ENCODE measurements around the gene CDH1.
A peak's percentile ranks its signal among the peaks of the same experiment; 100 is the strongest.

The CDH1 gene

DNA sequence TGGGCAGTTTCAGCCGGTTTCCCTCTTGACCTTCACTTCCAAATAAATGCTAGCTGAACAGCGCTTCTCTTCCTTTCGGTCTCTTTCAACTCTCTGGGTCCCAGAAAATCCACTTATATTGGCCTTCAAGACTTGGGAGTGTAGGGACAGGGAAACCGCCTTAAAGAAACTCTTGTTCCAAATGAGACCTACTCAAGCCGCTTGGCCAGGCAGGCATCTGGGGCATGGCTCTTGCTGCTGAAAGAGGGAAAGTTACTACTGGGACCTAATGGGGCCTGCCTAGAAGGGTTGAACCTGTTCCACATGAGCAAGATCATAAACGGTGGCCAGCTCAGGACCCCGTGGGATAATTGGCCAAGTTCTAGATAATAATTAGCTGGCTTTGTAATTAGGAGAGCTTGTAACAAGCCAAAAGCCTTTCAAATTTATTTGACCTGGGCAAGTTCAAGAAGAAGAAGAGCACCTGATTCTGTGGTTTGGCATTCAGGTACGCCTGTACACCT lies 13.2 kb downstream of the CDH1 start:
- peaks cover 12% of the 10 kb centered on the region for H3K4me1 ChIP-seq (ENCODE audit: insufficient read depth, low read length)
- no peaks in the 10 kb centered on the region for H3K9me3 ChIP-seq (ENCODE audit: insufficient read depth, low read depth, low read length)
- no peak overlapping the region for H3K9ac ChIP-seq (ENCODE audit: low read depth, low read length)
- H3K27ac ChIP-seq (ENCODE audit: low read length) = no peak overlapping the region
- no peaks in the 10 kb centered on the region for H3K27me3 ChIP-seq (ENCODE audit: insufficient read depth, low read length)
- H3K36me3 ChIP-seq (ENCODE audit: insufficient read depth, low read depth, low read length) = peaks cover 27% of the 10 kb centered on the region
- H3K4me3 ChIP-seq (ENCODE audit: low read length) = no peak overlapping the region

DNA sequence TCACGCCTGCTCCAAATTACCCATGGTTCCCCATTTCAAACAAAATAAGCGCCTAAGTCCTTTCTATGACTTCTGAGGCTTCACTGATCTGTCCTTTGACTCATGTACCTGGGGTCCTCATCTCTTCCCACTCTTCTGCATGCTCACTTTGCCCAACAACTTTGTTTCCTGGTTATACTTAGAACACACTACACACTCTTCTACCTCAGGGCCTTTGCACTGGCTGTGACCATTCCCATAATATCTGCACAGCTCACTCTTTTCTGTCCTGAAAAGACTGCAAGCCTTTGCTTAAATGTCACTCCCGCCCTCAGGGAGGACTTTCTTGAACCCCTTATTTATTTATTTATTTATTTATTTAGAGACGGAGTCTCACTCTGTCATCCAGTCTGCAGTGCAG lies 14.1 kb downstream of the CDH1 start:
- Histone ChIP-seq H3K9ac (ENCODE audit: low read depth, low read length) (no peak overlapping the region), H3K27ac (ENCODE audit: low read length) (no peak overlapping the region), H3K4me3 (ENCODE audit: low read length) (no peak overlapping the region), H3K27me3 (ENCODE audit: insufficient read depth, low read length) (no peaks in the 10 kb centered on the region), H3K4me1 (ENCODE audit: insufficient read depth, low read length) (peaks cover 12% of the 10 kb centered on the region), H3K9me3 (ENCODE audit: insufficient read depth, low read depth, low read length) (no peaks in the 10 kb centered on the region), H3K36me3 (ENCODE audit: insufficient read depth, low read depth, low read length) (peaks cover 27% of the 10 kb centered on the region)

DNA sequence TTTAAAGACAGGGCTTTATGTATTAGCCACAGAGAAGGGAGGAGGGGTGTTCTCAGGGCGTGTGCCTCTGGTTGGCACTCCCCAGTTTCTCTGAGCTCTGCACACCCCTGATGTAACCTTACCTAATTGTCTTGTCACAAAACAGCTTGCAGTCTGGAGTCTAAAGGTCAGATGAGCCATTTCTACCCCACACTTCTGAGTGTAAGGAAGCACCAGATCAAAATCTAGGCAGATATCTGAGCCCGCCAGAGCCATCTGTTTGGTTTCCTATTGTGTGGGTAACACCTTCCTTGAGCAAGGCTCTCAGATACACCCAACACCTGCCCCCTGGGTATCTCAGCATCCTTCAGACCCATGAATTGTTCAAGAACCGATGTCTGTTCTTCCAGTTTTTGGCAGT lies 15.5 kb downstream of the CDH1 start:
- Histone ChIP-seq H3K27me3 (ENCODE audit: insufficient read depth, low read length) (no peaks in the 10 kb centered on the region), H3K4me3 (ENCODE audit: low read length) (no peak overlapping the region), H3K4me1 (ENCODE audit: insufficient read depth, low read length) (peaks cover 11% of the 10 kb centered on the region), H3K9me3 (ENCODE audit: insufficient read depth, low read depth, low read length) (no peaks in the 10 kb centered on the region), H3K36me3 (ENCODE audit: insufficient read depth, low read depth, low read length) (peaks cover 27% of the 10 kb centered on the region), H3K27ac (ENCODE audit: low read length) (no peak overlapping the region), H3K9ac (ENCODE audit: low read depth, low read length) (no peak overlapping the region)

DNA sequence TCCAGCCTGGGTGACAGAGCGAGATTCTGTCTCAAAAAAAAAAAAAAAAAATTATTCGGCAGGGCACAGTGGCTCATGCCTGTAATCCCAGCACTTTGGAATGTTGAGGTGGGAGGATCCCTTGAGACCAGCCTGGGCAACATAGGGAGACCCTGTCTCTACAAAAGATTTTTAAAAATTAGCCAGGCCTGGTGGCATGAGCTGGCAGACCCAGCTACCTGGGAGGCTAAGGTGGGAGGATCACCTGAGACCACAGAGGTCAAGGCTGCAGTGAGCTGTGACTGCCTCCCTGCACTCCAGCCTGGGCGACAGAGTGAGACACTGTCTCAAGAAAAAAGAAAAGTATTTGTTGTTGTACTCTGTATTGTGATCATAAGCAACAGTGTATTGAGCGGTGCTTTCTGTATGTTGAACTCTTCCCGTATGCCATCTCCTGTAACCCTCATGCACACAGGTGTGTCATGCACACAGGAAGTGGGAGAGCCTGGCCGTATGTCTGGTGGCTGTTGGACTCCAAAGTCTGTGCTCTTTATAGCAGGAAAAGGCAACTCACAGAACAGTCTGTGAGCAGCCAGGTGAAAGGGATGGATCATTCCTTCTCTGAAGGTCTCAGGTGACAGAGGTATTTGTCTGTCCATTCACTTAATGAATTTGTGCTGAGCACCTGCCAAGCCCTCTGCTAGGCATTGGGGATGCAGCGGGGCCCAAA lies 17.1 kb downstream of the CDH1 start:
- Histone ChIP-seq H3K27ac (ENCODE audit: low read length) (no peak overlapping the region), H3K9ac (ENCODE audit: low read depth, low read length) (no peak overlapping the region), H3K36me3 (ENCODE audit: insufficient read depth, low read depth, low read length) (peaks cover 25% of the 10 kb centered on the region)

DNA sequence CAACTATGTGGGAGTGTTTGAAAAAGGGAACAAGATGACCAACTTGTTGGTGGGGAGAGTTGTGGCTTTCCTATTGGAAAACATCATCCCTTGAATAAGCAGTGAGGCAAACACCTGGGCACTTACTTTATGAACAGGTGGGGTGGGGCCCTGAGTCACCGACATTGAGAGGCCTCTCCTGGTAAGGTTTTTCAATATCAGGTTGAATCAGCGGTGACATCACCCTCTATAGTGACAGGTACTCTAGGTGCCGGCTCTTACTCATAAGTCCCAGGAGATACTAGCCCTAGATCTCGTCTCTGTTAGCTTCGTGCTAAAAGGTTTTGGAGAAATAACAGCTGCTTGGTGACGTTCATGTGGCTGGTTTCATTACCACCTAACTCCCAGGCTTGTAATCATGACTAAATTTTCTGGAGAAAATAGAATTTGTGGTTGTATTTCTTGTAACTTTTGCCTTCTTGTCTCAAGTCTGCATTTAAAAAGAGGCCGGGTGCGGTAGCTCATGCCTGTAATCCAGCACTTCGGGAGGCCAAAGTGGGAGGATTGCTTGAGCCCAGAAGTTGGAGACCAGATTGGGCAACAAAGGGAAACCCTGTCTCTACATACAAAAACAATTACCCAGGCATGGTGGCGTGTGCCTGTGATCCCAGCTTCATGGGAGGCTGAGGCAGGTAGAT lies 19.3 kb downstream of the CDH1 start:
- Histone ChIP-seq H3K27me3 (ENCODE audit: insufficient read depth, low read length) (no peaks in the 10 kb centered on the region), H3K9ac (ENCODE audit: low read depth, low read length) (no peak overlapping the region), H3K4me1 (ENCODE audit: insufficient read depth, low read length) (peaks cover 15% of the 10 kb centered on the region), H3K27ac (ENCODE audit: low read length) (no peak overlapping the region), H3K9me3 (ENCODE audit: insufficient read depth, low read depth, low read length) (no peaks in the 10 kb centered on the region), H3K4me3 (ENCODE audit: low read length) (no peak overlapping the region), H3K36me3 (ENCODE audit: insufficient read depth, low read depth, low read length) (peaks cover 16% of the 10 kb centered on the region; the same call in 1 of the 2 replicates)

More for the DNA sequence above, 17.1 kb downstream of the CDH1 start:
- Histone ChIP-seq H3K9me3 (ENCODE audit: insufficient read depth, low read depth, low read length) (no peaks in the 10 kb centered on the region), H3K27me3 (ENCODE audit: insufficient read depth, low read length) (no peaks in the 10 kb centered on the region), H3K4me1 (ENCODE audit: insufficient read depth, low read length) (peaks cover 11% of the 10 kb centered on the region), H3K4me3 (ENCODE audit: low read length) (no peak overlapping the region)

DNA sequence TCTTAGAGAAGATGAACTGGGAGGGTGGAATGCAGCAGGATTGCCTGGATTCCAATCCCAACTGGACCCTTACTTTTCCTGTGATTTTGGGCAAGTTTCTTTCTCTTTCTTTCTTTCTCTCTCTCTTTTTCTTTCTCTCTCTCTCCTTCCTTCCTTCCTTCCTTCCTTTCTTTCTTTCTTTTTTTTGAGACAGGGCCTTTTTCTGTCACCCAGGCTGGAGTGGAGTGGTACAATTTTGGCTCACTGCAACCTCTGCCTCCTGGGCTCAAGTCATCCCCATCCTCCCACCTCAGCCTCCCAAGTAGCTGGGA lies 20.5 kb downstream of the CDH1 start:
- H3K36me3 ChIP-seq (ENCODE audit: insufficient read depth, low read depth, low read length) = peaks cover 18% of the 10 kb centered on the region; the same call in 1 of the 2 replicates
- no peak overlapping the region for H3K9ac ChIP-seq (ENCODE audit: low read depth, low read length)
- peaks cover 18% of the 10 kb centered on the region for H3K4me1 ChIP-seq (ENCODE audit: insufficient read depth, low read length)
- H3K27me3 ChIP-seq (ENCODE audit: insufficient read depth, low read length) = no peaks in the 10 kb centered on the region
- no peak overlapping the region for H3K27ac ChIP-seq (ENCODE audit: low read length)
- H3K9me3 ChIP-seq (ENCODE audit: insufficient read depth, low read depth, low read length) = no peaks in the 10 kb centered on the region
- H3K4me3 ChIP-seq (ENCODE audit: low read length) = no peak overlapping the region

DNA sequence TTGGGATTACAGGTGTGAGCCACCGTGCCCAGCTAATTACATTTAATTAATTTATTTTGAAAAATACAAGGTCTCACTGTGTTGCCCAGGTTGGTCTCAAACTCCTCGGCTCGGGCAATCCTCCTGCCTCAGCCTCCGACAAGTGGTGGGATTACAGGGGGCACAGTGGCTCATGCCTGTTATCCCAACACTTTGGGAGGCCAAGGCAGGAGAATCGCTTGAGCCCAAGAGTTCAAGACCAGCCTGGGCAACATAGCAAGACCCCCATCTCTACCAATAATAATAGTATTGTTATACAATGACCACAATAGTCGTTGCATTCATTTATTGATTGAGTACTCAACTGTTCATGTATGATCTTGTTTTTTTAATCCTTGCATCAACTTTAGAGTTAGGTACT lies 22.0 kb downstream of the CDH1 start:
- Histone ChIP-seq H3K27me3 (ENCODE audit: insufficient read depth, low read length) (no peaks in the 10 kb centered on the region), H3K9ac (ENCODE audit: low read depth, low read length) (no peak overlapping the region), H3K4me3 (ENCODE audit: low read length) (no peak overlapping the region), H3K4me1 (ENCODE audit: insufficient read depth, low read length) (peaks cover 28% of the 10 kb centered on the region), H3K36me3 (ENCODE audit: insufficient read depth, low read depth, low read length) (peaks cover 15% of the 10 kb centered on the region; the same call in 1 of the 2 replicates), H3K9me3 (ENCODE audit: insufficient read depth, low read depth, low read length) (no peaks in the 10 kb centered on the region), H3K27ac (ENCODE audit: low read length) (no peak overlapping the region)

DNA sequence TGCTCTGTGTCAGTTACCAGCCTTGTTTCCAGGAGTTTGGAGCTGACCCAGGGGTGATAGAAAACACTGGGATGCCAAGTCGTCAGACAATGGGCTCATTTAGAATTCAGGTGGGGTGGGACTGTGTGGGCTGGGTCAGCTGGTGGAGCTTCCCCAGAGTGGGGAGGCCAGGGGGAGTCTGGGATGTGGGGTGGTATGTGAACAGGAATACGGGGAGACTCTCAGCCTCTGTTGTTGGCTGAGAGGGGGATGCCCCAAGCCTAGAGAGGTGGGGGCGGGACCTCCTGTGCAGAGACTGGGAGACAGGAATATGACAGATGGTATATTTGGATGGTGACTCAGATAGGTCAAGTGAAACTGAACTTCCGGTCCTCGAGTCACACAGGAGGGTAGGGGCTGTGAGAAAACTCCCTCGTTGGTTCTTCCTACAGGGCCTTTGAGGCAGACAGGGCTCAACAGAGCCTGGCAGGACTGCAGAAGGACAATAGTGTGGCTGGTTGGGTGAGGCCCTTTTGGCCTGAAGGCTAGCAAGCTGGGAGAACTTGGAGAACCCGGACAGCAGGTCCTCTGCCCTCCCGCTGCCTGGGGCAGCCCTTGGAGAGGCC lies 23.7 kb downstream of the CDH1 start:
- Histone ChIP-seq H3K9me3 (ENCODE audit: insufficient read depth, low read depth, low read length) (no peaks in the 10 kb centered on the region), H3K4me3 (ENCODE audit: low read length) (no peak overlapping the region), H3K27me3 (ENCODE audit: insufficient read depth, low read length) (no peaks in the 10 kb centered on the region), H3K36me3 (ENCODE audit: insufficient read depth, low read depth, low read length) (peaks cover 19% of the 10 kb centered on the region; the same call in 1 of the 2 replicates), H3K4me1 (ENCODE audit: insufficient read depth, low read length) (peaks cover 34% of the 10 kb centered on the region), H3K27ac (ENCODE audit: low read length) (no peak overlapping the region), H3K9ac (ENCODE audit: low read depth, low read length) (no peak overlapping the region)

DNA sequence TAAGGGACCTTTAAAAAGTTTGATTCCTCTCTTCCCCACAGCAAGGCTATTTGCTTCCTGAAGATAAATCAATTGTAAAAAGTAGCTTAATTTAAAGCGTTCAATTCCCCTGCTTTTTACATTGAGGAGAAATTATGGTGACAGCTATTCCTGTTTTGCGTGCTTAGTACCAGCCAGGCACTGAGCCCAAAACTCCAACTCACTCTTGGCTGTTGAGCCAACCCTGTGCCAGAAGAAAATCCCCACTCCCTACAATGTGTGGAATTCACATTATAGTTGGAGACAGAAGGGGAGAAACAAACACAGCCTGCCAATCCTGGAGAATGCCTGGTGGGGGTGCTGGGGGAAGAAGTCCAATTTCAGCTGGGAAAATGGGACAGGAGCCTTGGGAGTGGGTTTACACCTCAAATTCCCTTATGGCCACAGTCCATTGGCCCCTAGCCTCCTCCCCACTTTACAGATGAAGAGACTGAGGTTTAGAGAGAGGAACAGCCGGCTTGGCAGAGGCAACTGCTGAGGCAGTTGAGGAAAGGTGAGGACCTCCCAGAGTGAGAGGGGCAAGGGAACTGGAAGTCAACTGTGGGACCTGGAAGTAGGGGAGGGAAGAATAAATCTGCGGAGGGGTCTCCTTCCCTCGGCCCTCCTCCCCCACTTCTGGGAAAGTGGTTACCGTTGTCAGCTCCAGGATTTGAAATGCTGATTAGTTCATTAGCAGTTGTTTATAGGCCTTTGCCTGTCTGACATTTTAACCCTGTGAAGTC lies 26.1 kb downstream of the CDH1 start:
- peak overlapping the region; percentile 31; the same call in 1 of the 2 replicates for H3K4me3 ChIP-seq (ENCODE audit: low read length)
- peak overlapping the region; percentile 73 for H3K27ac ChIP-seq (ENCODE audit: low read length)
- H3K9ac ChIP-seq (ENCODE audit: low read depth, low read length) = peak overlapping the region; percentile 71; the same call in 1 of the 2 replicates
- H3K4me1 ChIP-seq (ENCODE audit: insufficient read depth, low read length) = peaks cover 30% of the 10 kb centered on the region
- H3K9me3 ChIP-seq (ENCODE audit: insufficient read depth, low read depth, low read length) = no peaks in the 10 kb centered on the region
- H3K27me3 ChIP-seq (ENCODE audit: insufficient read depth, low read length) = no peaks in the 10 kb centered on the region
- peaks cover 23% of the 10 kb centered on the region; the same call in 1 of the 2 replicates for H3K36me3 ChIP-seq (ENCODE audit: insufficient read depth, low read depth, low read length)

DNA sequence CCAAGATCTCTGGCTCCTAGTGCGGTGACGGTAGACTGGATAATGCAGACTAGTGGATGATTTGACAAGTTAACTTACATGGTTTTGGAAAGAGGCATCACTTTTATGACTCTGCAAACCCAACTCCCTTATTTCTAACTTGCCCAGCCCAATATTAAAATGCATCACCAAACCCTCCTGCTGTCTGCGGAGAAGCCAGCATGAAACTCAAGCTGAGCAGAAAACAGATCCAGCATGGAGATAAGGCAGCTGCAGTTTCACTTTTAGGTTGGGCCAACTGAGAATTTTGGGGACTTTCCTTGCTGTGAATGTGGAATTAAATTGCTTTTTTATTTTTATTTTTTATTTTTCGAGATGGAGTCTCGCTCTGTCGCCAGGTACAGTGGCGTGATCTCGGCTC lies 27.8 kb downstream of the CDH1 start:
- H3K9ac ChIP-seq (ENCODE audit: low read depth, low read length) = peak overlapping the region; percentile 71; the same call in 1 of the 2 replicates
- H3K27ac ChIP-seq (ENCODE audit: low read length) = peak overlapping the region; percentile 73

DNA sequence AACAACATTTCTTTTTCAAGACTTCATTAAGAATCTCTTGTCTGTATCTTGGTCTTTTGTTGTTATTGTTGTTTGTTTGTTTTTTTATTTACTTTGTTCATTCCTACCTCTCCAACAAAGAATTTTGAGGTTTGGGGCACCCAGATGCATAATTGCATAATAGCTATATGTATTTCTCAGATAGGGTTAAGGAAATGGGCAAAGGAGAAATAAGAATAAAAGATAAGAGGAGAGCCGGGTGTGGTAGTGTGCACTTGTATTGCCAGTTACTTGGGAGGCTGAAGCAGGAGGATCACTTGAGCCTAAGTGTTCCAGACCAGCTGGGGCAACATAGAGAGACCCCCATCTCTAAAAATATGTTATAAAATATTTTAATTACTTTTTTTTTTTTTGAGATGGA lies 30.5 kb downstream of the CDH1 start:
- Histone ChIP-seq H3K27ac (ENCODE audit: low read length) (no peak overlapping the region), H3K4me1 (ENCODE audit: insufficient read depth, low read length) (peaks cover 20% of the 10 kb centered on the region), H3K4me3 (ENCODE audit: low read length) (no peak overlapping the region)

More for the DNA sequence above, 27.8 kb downstream of the CDH1 start:
- H3K4me3 ChIP-seq (ENCODE audit: low read length) = peak overlapping the region; percentile 32; the same call in 1 of the 2 replicates
- H3K4me1 ChIP-seq (ENCODE audit: insufficient read depth, low read length) = peaks cover 30% of the 10 kb centered on the region
- H3K9me3 ChIP-seq (ENCODE audit: insufficient read depth, low read depth, low read length) = no peaks in the 10 kb centered on the region
- H3K27me3 ChIP-seq (ENCODE audit: insufficient read depth, low read length) = no peaks in the 10 kb centered on the region
- H3K36me3 ChIP-seq (ENCODE audit: insufficient read depth, low read depth, low read length) = peaks cover 20% of the 10 kb centered on the region; the same call in 1 of the 2 replicates

More for the DNA sequence above, 30.5 kb downstream of the CDH1 start:
- Histone ChIP-seq H3K9me3 (ENCODE audit: insufficient read depth, low read depth, low read length) (no peaks in the 10 kb centered on the region), H3K9ac (ENCODE audit: low read depth, low read length) (no peak overlapping the region), H3K36me3 (ENCODE audit: insufficient read depth, low read depth, low read length) (peaks cover 26% of the 10 kb centered on the region), H3K27me3 (ENCODE audit: insufficient read depth, low read length) (no peaks in the 10 kb centered on the region)
